HG02610 (cell line): ENCODE results near the gene SCT.

Source experiments
- ATAC-seq: cut with Tn5 transposase; IDR thresholded peaks from one replicate; pipeline ENCODE4 v1.9.1; 2021; ENCODE audit warnings: mild to moderate bottlenecking, moderate library complexity; ENCODE audit not compliant: unreplicated experiment

Gene SCT

GRCh38 chr11:611001-611996 is 15.7 kb downstream of the SCT start:
- no peak for ATAC-seq

DNA sequence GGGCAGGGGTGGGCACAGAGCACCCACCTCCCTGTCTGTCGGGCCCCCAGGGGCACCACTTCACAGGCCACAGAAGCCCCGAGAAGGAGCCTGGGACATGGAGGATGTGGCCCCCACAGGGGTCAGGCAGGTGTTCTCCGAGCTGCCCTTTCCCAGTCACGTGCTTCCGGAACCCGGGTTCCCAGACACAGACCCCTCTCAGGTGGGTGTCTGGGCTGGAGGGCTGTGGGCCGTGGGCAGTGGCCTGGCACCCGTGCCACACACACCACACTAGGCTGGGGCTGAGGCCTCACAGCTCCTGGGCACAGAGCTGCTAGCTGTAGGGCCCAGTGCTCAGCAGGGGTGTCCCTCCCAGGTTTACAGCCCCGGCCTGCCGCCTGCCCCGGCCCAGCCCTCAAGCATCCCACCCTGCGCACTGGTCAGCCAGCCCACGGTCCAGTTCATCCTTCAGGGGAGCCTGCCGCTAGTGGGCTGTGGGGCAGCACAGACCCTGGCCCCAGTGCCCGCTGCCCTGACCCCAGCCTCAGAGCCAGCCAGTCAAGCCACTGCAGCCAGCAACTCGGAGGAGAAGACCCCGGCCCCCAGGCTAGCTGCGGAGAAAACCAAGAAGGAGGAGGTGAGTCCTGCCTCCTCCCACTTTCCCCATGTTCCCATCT is 16.7 kb downstream of the SCT start:
- ATAC-seq = no peak

DNA sequence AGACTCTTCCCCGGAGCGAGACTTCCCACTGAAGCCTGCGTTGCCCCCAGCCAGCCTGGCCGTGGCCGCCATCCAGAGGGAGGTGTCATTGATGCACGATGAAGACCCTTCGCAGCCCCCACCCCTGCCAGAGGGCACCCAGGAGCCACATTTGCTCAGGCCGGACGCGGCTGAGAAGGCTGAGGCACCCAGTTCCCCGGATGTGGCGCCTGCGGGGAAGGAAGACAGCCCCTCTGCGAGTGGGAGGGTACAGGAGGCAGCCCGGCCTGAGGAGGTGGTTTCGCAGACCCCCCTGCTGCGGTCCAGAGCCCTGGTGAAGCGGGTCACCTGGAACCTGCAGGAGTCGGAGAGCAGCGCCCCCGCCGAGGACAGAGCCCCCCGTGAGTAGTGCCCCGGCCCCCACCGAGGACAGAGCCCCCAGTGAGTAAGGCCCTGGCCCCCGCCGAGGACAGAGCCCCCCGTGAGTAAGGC is 17.6 kb downstream of the SCT start:
- no peak for ATAC-seq

DNA sequence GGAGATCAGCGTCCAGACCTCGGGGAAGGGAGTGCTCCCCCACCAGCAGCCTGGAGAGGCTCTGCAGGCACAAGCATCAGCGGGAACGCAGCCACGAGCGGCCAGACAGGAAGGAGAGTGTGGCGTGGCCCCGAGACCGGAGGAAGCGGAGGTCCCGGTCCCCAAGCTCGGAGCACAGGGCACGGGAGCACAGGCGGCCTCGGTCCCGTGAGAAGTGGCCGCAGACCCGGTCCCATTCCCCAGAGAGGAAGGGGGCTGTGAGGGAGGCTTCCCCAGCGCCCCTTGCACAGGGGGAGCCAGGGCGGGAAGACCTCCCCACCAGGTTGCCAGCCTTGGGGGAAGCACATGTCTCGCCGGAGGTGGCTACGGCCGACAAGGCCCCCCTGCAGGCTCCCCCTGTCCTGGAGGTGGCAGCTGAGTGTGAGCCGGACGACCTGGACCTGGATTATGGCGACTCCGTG is 18.2 kb downstream of the SCT start:
- ATAC-seq = no peak

DNA sequence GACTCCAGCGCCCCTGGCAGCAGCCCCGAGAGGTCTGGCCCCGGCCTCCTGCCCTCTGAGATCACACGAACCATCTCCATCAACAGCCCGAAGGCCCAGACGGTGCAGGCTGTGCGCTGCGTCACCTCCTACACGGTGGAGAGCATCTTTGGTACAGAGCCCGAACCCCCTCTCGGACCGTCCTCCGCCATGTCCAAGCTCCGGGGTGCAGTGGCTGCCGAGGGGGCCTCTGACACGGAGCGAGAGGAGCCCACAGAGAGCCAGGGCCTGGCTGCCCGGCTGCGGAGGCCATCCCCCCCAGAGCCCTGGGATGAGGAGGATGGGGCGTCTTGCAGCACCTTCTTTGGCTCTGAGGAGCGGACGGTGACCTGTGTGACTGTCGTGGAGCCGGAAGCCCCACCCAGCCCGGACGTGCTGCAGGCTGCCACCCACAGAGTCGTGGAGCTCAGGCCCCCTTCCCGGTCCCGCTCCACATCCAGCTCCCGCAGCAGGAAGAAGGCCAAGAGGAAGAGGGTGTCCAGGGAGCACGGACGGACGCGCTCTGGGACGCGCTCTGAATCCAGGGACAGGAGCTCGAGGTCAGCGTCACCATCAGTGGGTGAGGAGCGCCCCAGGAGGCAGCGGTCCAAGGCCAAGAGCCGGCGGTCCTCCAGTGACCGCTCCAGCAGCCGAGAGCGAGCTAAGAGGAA is 18.9 kb downstream of the SCT start:
- ATAC-seq = no peak

DNA sequence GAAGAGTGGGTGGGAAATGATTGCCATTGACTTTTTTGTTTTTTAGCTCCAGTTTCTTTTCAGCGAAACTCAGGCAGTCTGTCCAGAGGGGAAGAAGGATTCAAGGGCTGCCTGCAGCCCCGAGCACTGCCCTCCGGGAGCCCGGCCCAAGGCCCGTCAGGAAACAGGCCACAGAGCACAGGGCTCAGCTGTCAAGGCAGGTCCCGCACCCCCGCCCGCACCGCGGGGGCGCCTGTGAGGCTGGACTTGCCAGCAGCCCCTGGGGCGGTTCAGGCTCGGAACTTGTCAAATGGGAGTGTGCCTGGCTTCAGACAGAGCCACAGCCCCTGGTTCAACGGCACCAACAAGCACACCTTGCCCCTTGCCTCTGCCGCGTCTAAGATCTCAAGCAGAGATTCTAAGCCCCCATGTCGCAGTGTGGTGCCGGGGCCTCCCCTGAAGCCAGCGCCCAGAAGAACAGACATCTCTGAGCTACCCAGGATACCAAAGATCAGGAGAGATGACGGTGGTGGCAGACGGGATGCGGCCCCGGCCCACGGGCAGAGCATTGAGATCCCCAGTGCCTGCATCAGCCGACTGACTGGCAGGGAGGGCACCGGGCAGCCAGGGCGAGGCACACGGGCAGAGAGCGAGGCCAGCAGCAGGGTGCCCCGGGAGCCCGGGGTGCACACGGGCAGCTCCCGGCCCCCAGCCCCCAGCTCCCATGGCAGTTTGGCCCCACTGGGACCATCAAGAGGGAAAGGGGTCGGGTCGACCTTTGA is 19.8 kb downstream of the SCT start:
- ATAC-seq = no peak

- no peak for ATAC-seq
These were observed 20.7 kb downstream of the SCT start for GRCh38 chr11:606245-606644.

DNA sequence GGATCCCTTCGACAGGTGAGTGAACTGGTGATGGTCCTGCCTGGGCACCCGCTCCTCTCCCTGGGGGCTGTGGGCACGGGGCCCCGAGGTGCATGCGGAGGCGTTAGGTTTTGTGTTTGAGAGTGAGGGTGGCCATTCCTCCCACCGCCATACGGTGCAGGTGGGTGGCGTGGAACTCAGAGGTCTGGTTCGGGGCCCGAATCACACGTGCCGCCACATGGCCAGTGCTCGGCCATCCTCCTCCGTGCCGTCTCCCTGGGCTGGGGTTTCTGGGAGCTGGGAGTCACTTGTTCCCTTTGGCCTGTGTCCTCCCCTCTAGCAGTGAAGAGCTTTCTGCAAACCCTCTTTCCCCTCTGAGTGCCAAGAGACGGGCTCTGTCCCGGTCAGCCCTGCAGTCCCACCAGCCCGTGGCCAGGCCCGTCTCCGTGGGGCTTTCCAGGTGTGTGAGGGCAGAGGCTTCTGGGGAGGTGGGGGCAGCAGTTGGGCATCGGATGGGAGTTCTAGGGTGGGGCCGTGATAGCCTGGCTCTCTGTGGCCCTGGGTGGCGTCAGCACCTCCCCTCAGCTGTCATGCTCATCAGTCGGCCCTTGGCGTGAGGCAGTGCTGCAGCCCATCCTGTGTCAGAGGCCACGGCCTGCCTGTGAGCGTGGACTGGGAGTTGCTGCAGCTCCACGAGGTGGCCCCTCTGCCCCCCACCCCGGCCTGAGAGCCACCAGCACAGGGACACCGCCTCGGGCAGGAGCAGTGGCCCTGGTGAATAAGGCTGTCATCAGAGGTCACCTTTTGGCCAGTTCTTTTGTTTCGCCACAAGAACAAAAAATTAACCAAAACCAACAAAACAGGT is 21.5 kb downstream of the SCT start:
- no peak for ATAC-seq

GRCh38 chr11:603154-603553 is 23.8 kb downstream of the SCT start:
- no peak for ATAC-seq

DNA sequence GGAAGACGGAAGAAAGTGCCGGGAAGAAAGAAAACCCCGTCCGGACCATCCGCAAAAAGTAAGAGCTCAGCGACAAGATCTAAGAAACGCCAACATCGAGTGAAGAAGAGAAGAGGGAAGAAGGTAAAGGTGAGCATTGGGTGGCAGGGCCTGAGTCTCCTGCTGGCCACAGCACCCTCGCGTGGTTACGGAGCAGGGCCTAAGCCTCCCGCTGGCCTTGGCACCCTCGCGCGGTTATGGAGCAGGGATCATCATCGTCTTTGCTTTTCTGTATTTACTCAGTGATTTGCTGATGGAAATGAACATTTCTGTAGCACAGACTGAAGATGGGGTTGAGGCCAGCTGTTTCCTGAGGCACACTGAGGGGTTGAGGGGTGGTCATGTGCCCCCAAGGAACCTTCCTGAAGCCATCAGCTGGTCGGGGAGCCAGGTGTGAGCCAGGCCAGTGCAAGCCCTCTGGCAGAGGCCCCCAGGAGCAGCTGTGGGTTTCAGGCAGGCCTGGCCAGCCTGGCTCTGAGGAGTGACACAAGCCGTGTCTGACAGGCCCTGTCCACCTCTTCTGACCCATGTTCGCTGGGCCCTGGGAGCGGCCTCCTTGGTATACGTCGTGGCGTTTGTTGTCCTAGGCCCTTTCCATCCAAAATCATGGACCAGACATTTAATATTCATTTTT is 25.3 kb downstream of the SCT start:
- ATAC-seq = no peak

DNA sequence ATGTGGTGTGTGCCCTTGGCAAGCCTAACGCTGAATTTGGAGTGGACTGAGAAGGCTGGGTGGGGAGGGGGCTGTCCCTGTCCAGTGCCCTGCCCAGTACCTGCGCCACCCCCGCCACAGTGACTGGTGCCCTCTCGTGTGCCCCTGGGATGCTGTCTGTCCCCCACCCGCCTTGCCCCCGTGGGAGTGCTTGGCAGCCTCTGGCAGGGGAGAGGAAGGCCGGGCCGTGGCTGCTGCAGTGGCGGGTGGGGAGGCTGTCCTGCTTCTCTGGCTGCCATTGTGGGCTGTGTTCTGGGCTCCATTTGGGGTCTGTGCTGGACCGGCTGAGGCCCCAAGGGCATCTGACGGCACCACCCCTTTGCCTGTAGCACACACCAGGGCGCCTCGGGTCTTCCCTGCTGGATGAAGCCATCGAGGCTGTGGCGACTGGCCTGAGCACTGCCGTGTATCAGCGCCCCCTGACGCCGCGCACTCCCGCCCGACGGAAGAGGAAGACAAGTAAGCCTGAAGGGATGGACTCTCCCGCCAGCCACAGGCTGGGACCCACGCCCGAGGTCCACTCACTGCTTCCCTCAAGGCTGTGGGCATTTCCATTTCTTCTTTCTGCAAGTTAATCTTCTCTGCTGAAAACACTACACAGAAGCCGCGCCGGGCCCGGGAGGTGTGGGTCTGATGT is 28.8 kb downstream of the SCT start:
- no peak for ATAC-seq

GRCh38 chr11:597166-597725 is 29.7 kb downstream of the SCT start:
- no peak for ATAC-seq

GRCh38 chr11:596374-596773 is 30.6 kb downstream of the SCT start:
- ATAC-seq = no peak

DNA sequence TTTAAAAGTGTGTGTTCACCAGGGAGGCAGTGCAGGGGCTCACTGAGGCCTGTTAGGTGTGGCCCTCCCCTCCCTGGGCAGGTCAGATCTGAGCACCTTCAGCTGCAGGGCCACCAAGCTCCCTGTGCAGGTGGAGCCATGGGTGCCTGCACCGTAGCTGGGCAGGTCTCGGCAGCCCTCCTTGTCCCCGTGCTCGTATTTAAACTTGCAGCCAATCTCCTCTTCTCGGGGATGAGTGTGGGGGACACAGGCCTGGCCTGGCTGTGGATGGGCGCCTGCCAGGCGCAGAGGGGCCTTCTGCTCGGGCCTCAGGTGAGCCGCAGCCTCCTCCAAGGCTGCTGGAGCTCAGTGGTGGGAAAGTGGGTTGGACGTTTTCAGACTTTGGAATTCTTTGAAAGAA is 31.6 kb downstream of the SCT start:
- no peak for ATAC-seq

- ATAC-seq = no peak
These were observed 33.6 kb downstream of the SCT start for GRCh38 chr11:593347-593746.

- ATAC-seq = no peak
These were observed 34.1 kb downstream of the SCT start for GRCh38 chr11:592918-593317.

DNA sequence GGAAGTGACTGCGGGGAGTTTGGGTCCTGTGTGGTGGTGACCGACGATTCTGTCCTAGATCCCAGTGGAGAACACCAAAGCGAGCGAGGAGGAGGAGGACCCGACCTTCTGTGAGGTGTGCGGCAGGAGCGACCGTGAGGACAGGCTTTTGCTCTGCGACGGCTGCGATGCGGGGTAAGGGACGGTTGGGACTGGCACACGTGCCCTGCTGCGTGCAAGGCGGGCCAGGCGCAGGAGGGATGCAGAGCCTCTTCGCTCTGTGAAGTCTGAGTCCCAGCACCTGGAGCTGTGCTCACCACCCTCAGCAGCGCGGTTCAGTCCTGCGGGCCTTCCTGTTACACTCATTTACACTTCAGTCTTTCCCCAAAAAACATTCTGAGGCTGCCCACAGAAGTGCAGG is 34.5 kb downstream of the SCT start:
- ATAC-seq = no peak

DNA sequence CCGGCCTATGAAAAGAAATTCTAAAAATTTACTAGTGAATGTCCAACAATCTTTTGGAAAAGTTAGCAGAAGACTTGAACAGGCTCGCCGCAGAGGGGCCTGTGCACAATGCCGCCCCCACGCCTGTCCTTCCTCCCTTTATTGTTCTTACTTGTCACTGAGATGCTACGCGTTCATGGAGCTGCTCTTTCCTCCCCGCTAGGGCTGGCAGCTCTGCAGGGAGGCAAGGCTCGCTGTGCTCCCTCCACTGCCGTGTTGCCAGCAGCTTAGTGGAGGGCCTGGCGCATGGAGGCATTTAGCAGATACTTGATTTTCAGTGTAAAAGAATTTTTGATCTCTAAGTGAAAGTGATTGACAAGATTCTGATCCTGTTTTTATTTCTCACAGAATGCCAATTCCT is 36.0 kb downstream of the SCT start:
- no peak for ATAC-seq
